Measurements from ENCODE around the gene TMEM91. TPM values are rescaled to one million over a fixed set of nuclear protein-coding genes. Genes with fewer than 3 reads are reported as not detected.
"Not testable (repeated sequence)": the region's sequence is repeated elsewhere in the genome, so short reads cannot be mapped to it uniquely, and the experiment has no call there.

The TMEM91 gene
- total RNA-seq, 1 experiment from 2014 or later, result 1.7 TPM

DNA sequence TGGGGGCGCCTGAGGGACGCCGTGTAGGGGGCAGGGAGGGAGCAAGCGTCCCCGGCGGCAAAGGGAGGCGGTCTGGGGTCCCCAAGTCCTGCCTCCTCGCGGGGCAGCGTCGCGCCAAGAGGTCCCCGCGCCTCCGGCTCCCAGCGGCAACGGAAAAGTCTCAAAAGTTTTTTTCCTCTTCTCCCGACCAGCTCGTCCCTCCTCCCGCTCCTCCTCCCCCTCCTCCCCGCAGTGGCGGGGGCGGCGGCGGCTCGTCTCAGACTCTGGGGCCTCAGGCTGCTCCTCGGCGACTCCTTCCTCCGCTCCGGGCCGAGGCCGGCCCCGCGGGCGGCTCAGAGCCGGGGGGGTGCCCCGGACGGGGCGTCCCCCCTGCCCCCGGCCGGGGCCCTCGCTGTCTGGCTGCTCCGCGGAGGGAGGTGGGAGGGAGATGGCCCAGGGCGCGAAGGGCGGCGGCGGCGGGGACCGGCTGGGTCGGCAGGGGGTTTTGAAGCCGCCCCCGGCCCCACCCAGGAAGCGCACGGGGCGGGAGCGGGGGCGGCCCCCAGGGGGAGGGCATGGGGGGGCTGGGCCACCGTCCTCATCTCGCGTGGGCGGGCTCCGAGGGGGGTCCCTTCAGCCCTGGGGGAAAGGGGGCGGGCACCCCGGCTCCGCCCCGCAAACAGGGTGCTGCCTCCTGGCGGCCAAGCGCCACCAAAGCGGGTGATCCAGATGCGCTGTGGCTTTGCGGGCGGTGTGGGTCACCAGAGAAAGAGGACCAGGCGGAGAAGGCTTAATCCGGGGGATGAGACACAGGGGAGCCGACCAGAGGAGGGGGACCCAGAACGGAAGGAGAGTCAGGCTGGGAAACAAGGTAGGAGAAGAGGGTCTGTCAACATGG lies 22.6 kb upstream of the TMEM91 start, which contains the start of gene TGFB1:
TSS of gene TGFB1 (minus strand) at position 457 of the 877 bp plus-strand sequence. CDS start 878 bp downstream, outside the sequence.
- peak; percentile 90 for DNase-seq (ENCODE audit: low read depth)

DNA sequence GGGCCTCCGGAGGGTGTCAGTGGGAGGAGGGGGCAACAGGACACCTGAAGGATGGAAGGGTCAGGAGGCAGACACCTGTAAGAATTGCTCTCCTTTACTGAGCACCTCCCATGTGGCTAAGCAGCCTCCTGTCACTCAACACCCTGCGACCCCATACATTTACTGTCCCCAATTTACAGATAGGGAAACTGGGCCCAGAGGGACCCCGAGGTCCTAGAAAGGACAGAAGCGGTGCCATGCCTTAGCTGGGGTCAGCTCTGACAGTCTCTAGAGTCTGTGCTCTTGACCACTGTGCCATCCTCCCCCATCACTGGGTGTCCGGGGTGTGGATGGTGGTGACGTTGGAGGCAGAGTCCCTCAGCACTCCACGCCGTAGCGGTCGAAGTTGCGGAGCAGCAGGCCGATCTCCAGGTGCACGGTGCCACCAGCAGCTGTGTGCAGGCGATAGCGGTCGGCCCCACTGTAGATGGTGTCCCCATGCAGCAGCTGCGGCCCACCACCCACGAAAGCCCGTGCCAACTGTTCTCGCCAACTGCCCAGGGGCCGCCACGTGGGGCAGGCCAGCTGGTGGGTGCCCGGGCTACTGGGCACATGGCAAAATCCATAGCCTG lies 21.9 kb upstream of the TMEM91 start:
- DNase-seq (ENCODE audit: low read depth), result no peak

DNA sequence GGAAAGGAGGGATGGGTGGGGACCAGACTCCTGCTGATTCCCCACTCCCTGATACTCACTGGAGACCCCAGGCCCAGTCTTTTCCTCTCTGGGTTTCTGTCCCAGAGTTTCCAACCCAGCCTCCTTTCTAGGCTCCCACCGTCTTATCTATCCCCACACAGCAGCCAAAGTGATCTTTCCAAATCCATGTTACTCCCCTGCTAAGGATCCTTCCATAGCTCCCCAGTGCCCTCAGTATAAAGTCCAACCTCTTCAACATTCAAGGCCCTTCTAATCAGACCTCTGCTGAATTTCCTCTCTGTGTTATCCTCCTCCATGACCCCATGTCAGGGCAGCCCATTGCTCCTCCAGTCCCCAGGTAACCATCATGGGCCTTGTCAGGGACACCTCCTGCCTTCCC lies 21.3 kb upstream of the TMEM91 start:
- no peak for DNase-seq (ENCODE audit: low read depth)

DNA sequence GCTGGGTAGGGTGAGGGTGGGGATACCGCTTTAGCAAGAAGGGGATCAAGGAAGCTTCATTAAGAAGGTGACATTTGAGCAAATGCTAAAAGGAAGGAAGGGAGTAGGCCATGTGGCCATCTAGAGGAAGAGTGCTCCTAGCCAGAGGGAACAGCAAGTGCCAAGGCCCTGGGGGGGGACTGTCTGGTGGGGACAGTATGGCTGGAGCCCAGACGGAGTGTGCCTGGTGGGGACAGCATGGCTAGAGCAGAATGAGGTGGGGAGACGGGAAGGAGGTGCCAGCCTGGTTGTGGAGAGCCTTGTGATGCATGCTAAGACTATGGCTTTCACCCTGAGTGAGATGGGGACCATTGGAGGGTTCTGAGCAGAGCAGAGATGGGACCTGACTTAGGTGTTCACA lies 20.5 kb upstream of the TMEM91 start:
- no peak for DNase-seq (ENCODE audit: low read depth)

DNA sequence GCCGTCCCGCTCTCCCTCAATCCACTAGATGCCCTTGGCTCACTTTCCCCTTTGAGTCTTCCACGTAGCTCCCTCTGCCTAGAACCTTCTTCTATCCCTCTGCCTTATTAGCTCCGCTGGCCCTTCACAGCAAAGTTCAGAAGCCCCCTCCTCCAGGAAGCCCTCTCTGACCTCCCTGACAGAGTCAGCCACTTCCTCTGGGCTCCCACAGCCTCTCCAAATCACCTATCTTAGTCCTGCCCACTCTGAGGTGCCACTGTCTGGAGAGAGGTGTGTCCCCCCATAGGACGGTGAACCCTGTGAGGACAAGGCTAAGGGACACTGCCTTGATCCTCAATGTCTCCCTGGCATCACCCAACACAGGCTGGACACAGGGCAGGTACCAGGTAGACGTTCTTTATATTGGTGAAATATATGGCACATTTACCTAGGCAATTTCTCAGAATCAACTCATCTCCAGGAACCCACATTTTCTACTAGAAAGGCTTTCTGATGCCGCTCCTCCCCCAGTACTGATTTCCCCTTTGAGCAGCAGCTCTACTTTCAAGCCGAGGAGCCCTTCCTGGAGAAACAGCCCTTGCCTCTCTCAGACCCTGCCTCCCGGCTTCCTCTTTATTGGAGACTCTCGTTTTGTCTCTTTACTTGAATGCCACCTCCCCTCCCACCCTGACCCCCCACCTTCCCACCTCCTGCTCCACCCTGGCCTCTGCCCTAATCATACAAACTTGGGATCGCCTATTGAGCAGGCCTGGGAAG lies 19.2 kb upstream of the TMEM91 start:
- DNase-seq (ENCODE audit: low read depth), result no peak

DNA sequence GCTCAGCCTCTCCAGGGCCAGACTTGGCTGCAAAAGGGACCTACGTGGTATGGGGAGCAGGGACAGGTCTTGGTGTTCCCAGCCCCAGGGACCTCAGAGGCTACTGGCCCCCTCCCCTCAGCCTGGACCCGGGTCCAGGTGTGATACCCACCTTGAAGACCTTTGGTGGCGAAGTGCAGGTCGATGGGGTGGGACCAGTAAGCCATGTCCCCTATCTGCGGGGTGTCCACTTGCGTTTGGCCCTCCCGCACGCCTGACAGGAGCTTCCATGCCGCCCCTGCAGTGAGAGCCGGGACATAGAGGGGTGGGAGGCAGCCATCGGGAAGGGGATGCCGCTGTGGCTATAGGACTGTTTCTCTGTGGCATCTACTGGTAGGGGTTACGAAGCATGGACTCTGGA lies 18.6 kb upstream of the TMEM91 start:
- DNase-seq (ENCODE audit: low read depth), result no peak

DNA sequence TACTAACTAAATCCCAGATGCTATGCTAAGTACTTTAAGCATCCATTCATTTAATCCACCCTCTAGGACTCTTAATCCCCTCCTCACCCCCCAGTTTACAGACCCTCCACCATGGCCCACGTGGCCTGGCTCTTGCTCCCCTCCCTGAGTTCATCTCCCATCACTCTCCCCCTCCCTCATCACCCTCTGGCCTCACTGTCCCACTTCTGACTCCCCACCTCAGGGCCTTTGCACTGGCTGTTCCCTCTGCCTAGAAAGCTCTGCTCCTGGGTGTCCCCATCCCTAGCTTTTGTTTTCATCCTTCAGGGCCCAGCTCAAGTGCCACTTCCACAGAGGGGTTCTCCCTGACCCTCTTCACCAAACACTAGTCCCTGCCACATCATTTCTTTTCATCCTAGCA lies 16.6 kb upstream of the TMEM91 start:
- no peak for DNase-seq (ENCODE audit: low read depth)

DNA sequence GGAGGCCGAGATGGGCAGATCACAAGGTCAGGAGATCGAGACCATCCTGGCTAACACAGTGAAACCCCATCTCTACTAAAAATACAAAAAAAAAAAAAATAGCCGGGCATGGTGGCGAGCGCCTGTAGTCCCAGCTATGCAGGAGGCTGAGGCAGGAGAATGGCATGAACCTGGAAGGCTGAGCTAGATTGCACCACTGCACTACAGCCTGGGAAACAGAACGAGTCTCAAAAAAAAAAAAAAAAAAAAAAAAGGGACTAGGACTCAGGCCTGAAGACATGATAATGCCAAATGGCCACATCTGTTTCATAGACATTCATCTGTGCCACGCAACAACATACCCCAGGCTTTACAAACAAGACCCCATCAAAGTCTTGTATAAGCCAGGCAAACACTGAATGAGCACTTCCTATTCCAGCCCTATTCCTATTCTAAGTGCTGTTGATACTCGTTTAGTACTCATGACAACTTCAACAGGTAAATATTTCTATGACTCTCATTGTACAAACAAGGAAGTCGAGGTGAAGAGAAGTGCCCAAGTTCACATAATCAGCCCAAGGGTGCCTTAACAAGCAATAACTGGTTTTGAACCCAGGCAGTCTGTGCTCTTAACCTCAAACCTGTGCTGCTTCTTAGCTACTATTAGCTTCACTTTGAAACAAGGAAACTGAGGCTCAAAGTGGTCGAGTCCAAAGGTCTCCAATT lies 14.0 kb upstream of the TMEM91 start:
- no peak for DNase-seq (ENCODE audit: low read depth)

DNA sequence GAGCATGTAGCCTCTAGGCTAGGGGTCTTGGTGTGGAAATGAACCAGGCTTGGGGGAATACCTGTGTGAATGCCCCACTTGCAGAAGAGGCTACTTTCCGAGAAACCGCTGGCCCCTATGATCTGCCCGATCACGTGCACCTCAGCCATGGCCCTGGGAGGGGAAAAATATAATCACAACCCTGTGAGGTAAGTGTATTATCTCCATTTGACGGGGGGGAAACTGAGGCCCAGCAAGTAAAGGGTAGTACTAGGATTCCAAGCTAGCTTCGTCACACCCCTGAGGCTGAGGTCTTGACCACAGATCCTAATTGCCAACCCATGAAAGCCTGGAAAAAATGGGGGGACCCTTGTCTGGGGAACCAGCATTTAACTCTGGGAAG lies 13.0 kb upstream of the TMEM91 start:
- DNase-seq (ENCODE audit: low read depth), result no peak

DNA sequence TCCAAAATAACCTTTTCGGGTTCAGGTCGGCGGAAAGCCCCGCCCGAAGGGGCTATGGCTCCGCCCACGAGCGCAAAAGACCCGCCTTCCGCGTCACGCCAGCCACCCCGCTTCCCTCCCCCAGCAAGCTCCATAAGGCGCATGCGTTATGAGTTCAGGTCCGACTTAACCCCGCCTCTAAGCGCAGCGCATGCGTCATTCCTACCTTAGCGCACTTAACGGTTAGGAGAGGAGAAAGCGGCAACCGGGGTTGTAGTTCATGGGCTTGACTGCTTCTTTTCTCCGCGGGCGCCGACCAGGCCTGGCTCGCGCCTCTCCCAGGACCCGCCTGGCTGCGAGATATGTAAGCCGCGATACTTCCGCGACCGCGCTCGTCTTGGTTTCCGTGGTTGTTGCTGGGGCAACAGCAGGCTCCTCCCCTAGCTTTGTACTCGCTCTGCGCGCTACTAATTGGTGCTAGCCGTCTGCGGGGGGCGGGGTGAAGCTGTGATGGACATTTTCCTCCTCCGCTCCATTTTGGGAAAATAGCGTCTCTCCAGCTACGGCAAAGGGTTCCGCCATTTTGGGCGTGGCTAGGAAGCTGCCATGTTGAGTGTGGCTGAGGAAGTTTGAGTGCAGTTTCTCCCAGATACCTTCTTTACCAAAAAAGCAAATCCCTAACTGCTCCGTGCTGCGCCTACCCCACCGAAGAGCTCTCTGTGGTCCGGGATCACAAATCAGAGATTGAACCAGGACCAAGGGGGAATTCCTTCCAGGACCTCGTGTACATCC lies 12.4 kb upstream of the TMEM91 start, which contains the start of gene B9D2:
TSS of gene B9D2 (minus strand) at position 397 of the 771 bp plus-strand sequence. CDS start 630 bp downstream, outside the sequence.
- peak; percentile 99 for DNase-seq (ENCODE audit: low read depth)

DNA sequence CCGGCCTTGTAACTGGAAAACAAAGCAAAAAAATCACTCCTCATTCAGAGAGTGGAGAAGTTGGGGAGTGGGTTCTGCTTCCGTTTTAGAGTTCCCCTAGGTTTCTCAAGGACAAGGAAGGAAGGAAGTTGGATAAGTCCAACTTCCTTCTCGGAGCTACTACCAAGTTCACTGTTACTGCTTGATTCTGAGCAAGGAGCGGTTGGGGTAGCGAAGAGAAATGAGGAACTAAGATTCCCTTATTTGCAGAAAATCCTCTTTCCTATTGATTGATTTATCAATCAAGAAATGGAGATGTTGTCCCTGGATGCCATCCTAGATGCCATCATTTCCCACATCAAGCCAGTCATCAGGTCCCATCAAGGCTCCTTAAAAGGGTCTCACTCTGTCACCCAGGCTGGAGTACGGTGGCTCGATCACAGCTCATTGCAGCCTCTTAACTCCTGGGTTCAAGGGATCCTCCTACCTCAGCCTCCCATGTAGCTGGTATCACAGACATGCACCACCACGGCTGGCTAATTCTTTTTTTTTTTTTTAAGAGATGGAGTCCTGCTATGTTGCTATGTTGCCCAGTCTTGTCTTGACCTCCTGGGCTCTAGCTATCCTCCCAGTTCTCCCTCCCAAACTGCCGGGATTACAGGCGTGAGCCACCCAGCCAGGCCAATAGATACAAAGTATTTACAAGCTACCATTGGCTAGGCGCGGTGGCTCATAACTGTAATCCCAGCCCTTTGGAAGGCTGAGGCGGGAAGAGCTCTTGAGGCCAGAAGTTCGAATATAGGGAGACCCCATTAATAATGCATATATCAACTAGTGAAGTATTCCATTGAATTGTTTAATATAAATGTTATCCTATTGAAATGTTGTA lies 11.6 kb upstream of the TMEM91 start:
- no peak for DNase-seq (ENCODE audit: low read depth)

DNA sequence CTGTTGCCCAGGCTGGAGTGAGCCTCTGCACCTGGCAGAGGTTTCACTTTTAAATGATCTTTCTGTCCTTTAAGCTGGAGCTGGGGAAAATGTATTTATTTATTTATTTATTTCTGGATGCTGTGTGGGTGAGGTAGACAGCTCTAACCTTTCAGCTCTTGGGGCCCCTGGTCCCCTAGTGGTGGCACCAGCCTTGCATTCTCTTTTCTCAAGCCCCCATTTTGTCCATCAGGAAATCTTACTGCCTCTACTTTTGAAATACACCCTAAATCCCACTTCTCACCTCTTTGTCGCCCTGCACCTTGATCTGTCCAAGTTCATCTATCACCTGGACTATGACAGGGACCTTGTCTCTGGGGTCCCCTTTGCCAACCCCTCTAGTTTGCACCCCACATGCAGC lies 10.2 kb upstream of the TMEM91 start:
- no peak for DNase-seq (ENCODE audit: low read depth)

DNA sequence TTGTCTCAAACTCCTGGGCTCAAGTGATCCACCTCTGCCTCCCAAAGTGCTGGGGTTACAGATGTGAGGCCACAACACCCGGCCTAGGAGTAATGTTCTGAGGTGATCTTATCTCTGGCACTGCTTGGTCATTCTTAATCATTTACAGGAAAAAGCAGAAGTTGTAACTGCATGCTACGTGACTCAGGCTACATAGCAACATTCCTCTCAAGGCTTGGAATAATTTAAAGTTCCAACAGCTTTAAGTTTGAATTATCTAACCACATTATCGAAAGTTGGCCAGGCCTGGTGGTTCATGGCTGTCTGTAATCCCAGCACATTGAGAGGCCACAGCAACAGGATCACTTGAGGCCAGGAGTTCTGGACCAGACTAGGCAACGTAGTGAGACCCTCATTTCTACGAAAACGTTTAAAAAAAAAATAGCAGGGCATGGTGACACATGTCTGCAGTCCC lies 8.5 kb upstream of the TMEM91 start:
- DNase-seq (ENCODE audit: low read depth), result peak; percentile 80

DNA sequence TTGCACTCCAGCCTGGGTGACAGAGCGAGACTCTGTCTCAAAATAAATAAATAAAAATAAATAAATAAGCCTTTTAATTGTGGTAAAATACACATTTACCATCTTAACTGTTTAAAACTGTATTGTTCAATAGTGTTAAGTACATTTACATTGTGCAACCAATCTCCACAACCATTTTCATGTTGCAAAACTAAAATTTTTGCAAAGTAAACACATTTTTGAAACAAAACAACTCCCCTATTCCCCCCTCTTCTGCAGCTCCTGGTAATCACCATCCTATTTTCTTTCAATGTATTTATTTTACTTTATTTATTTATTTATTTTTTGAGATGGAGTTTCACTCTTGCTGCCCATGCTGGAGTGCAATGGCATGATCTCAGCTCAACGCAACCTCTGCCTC lies 6.6 kb upstream of the TMEM91 start:
- no peak for DNase-seq (ENCODE audit: low read depth)

DNA sequence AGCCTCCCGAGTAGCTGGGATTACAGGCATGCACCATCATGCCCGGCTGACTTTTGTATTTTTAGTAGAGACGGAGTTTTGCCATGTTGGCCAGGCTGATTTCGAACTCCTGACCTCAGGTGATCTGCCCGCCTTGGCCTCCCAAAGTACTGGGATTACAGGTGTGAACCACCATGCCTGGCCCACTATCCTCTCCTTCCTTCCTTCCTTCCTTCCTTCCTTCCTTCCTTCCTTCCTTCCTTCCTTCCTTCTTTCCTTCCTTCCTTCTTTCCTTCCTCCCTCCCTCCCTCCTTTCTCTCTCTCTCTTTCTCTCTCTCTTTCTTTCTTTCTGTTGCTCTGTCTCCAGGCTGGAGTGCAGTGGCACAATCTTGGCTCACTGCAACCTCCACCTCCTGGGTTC lies 5.2 kb upstream of the TMEM91 start:
- DNase-seq (ENCODE audit: low read depth), result not testable (repeated sequence)

DNA sequence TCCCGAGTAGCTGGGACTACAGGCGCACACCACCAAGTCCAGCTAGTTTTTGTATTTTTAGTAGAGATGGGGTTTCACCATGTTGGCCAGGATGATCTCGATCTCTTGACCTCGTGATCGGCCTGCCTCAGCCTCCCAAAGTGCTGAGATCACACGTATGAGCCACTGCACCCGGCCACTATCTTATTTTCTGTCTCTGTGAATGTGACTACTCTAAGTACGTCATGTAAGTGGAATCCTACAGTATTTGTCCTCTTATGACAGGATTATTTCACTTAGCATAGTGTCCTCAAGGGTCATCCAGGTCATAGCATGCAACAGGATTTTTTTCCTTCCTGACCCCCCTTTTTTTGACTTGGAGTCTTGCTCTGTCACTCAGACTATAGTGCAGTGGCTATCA lies 4.8 kb upstream of the TMEM91 start:
- no peak for DNase-seq (ENCODE audit: low read depth)

DNA sequence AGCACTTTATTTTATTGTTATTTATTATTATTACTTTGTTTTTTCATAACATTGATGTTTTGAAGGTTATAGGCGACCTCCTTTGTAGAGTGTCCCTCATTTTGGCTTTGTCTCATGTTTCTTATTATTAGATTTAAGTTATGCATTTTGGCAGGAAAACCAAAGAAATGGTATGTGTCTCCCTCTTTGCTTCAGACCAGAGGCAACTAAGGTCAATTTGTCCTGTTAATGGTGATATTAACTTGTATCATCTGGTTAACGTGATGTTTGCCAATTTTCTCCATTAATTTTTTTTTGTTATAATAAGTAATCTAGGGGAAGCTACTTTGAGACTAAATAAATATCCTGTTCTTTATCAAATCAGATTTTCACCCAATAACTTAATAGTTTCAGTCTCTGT lies 3.8 kb upstream of the TMEM91 start:
- no peak for DNase-seq (ENCODE audit: low read depth)

DNA sequence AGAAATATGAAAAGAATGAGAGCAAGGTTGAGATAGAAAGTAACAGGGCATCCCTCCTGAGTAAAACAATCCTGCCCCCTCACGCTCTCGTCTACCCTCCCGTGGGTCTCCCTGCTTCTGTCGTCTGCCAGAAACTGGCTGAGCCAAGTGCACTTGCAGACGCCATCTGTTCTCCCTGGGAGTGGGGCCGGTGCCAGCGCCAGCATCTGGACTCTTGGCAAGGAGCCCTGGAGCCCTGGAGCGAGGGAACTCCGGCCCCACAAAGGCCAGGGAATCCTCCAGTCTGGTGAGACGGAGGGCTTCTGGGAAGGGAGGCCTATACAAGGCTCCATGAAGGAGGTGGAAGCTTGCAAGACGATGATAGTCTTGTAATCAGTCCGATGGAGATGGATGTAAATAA lies 2.3 kb upstream of the TMEM91 start:
- peak; percentile 93 for DNase-seq (ENCODE audit: low read depth)

DNA sequence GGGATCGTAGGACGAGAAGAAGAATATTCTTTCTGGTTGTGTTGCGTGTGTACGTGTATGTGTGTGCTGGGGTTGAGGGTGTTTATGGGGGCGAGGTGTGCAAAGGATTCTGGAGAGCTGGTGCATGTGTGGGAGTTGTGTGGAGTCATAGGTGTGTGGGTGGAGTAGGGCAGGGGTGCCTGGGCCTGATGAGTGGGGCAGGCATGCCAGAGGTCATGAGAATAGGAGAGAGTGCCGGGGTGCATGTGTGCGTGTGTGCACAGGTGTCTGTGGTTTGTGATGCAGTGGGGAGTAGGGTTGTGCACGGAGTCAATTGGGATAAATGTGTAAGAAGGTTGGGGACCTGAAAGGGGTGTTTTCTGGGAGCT lies 649 bp downstream of the TMEM91 start:
- DNase-seq (ENCODE audit: low read depth), result peak; percentile 24
